Body of pancreas (tissue), 4 donors: Measurements from ENCODE around the gene SLC36A3.
"Not testable (repeated sequence)": the region's sequence is repeated elsewhere in the genome, so short reads cannot be mapped to it uniquely, and the experiment has no call there.

Experiments used
- POLR2A ChIP-seq, 3 donors: fragments of 450-650 bp; IDR thresholded peaks; one replicate each; pipeline ENCODE4 v1.6.1; 2016; ENCODE audit warnings: antibody characterized with exemption in 3 of 3, mild to moderate bottlenecking in 2 of 3
- TF ChIP-seq, protein P1 (sequence below), 7 experiments: fragments of 450-650 bp in 4 of 7; fragments of 200-600 bp in 3 of 7; sonication (generic) in 3 of 7; IDR thresholded peaks; one replicate each; pipeline ENCODE4 v1.5.1; 2016 to 2019; ENCODE audit warnings: antibody characterized with exemption in 7 of 7

DNA sequence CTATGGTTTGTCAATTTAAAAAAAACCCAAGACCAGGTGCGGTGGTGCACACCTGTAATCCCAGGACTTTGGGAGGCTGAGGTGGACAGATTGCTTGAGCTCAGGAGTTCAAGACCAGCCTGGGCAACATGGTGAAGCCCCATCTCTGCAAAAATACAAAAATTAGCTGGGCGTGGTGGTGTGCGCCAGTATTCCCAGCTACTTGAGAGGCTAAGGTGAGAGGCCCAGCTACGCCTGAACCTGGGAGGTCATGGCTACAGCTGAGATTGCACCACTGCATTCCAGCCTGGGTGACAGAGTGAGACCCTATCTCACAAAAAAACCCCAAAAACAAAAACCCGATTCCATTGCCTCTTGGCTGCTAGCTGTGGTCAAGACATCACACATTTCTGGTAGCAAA lies 48.6 kb downstream of the SLC36A3 start:
- TF ChIP-seq, protein P1, sequence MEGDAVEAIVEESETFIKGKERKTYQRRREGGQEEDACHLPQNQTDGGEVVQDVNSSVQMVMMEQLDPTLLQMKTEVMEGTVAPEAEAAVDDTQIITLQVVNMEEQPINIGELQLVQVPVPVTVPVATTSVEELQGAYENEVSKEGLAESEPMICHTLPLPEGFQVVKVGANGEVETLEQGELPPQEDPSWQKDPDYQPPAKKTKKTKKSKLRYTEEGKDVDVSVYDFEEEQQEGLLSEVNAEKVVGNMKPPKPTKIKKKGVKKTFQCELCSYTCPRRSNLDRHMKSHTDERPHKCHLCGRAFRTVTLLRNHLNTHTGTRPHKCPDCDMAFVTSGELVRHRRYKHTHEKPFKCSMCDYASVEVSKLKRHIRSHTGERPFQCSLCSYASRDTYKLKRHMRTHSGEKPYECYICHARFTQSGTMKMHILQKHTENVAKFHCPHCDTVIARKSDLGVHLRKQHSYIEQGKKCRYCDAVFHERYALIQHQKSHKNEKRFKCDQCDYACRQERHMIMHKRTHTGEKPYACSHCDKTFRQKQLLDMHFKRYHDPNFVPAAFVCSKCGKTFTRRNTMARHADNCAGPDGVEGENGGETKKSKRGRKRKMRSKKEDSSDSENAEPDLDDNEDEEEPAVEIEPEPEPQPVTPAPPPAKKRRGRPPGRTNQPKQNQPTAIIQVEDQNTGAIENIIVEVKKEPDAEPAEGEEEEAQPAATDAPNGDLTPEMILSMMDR (IDR thresholded peaks at IDR 0.05): not testable (repeated sequence)
- TF ChIP-seq POLR2A (IDR thresholded peaks at IDR 0.05): not testable (repeated sequence)
